SU-DHL-6 (cell line): ENCODE data around the gene CMTR1.

ENCODE experiments used
- EZH2phosphoT487 ChIP-seq: fragments of 200-600 bp; sonication (generic), shearing (Covaris generic); conservative IDR thresholded peaks from 2 replicates; pipeline ENCODE4 v1.6.1; 2018; ENCODE audit warnings: mild to moderate bottlenecking, antibody characterized with exemption, low read length, moderate library complexity, mixed read lengths
- TF ChIP-seq, protein P1 (sequence below): fragments of 200-600 bp; sonication (generic); IDR thresholded peaks from one replicate; pipeline ENCODE4 v1.5.1; 2017; ENCODE audit warnings: antibody characterized with exemption, mild to moderate bottlenecking, low read length, moderate library complexity; ENCODE audit not compliant: insufficient read depth, poor library complexity, severe bottlenecking

DNA sequence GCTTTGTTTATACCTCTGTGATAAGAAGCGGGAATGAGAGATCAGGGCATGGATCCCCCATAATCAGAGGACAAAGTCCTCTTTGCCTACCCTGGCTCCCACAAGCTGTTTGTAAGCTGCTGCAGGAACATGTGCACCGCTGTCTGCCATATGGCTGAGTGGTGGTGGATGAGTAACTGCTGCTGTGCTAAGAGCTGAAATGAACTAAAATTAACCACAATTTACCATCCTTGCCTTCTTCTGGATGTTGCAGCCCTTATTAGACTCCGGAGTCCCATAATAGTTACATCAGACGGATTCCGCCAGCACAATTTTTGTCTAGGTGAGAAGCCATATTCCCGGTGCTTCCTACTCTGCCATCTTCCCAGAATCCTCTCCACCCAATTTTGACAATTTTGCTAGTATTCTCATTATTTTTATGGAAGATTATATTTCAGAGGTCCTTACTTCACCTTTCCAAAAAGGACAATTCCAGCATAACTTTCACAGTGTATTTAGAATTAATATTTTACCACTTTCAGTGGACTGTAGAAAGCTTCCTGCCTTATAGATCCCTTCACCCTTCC lies 6.0 kb upstream of the CMTR1 start:
- TF ChIP-seq, protein P1, sequence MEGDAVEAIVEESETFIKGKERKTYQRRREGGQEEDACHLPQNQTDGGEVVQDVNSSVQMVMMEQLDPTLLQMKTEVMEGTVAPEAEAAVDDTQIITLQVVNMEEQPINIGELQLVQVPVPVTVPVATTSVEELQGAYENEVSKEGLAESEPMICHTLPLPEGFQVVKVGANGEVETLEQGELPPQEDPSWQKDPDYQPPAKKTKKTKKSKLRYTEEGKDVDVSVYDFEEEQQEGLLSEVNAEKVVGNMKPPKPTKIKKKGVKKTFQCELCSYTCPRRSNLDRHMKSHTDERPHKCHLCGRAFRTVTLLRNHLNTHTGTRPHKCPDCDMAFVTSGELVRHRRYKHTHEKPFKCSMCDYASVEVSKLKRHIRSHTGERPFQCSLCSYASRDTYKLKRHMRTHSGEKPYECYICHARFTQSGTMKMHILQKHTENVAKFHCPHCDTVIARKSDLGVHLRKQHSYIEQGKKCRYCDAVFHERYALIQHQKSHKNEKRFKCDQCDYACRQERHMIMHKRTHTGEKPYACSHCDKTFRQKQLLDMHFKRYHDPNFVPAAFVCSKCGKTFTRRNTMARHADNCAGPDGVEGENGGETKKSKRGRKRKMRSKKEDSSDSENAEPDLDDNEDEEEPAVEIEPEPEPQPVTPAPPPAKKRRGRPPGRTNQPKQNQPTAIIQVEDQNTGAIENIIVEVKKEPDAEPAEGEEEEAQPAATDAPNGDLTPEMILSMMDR, result no peak
- no peak for TF ChIP-seq EZH2phosphoT487
